ENCODE measurements around the gene ARHGAP15. TPM values are rescaled to one million over a fixed set of nuclear protein-coding genes. Genes with fewer than 3 reads are reported as not detected.

ARHGAP15 gene
- total RNA-seq, 1 donor from 2014 or later: not detected

- TF ChIP-seq CTCF (conservative IDR thresholded peaks at IDR 0.05; ENCODE audit: low read depth, low read length): no peak
- no peak for DNase-seq (ENCODE audit: low read depth)
- H3K4me3 ChIP-seq (ENCODE audit: low read depth, low read length): no peak overlapping the region
Measured at GRCh38 chr2:143745060-143745459, 615.8 kb downstream of the ARHGAP15 start.

DNA sequence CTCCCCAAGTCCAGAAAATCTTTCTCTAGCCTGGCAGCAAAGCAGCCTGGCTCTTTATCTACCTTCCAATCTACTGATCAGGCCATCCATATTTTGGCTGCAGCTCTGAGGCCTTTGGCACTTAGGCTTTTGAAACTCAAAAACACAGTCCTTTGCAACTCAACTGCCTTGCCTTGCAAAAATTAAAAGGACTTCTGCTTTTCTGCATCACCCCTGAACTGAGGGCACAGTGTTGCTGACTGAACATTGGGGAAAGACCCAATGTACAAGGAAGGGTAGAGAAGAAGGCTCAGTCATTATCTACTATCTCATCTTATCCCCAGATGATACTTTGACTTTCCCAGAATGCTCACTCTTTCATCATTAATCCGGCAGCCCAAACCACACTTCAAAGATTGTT lies 625.5 kb downstream of the ARHGAP15 start:
- no peak overlapping the region for H3K4me3 ChIP-seq (ENCODE audit: low read depth, low read length)
- no peak for DNase-seq (ENCODE audit: low read depth)
- no peak for TF ChIP-seq CTCF (conservative IDR thresholded peaks at IDR 0.05; ENCODE audit: low read depth, low read length)

DNA sequence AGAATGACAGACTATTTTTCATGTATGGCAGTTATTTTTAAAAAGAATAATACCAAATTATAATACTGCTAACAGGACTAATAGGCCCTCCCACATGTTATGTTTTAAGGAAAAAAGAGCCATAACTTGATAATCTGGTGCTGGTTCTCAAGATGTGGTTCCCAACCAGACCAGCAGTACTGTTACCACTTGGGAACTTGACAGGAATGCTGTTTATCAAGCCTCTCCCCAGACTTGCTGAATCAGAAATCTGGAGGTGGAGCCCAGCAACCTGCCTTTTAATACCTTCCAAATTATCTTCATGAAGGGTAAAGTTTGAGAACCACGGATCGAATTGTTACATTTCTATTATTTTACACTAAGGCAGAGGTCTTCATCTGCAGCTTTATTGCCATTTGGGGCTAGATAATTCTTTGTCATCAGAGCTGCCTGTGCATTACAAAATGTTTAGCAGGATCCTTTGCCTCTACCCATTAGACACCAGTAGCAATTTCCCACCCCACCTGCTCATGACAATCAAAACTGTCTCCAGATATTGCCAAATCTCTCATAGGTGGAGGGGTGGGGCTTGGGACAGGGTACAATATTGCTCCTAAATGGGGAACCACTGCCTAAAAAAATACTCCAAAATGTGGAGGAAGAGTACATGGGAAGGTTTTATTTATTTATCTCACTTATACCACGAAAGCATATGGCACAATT lies 629.6 kb downstream of the ARHGAP15 start:
- H3K4me3 ChIP-seq (ENCODE audit: low read depth, low read length): no peak overlapping the region
- no peak for DNase-seq (ENCODE audit: low read depth)
- no peak for TF ChIP-seq CTCF (conservative IDR thresholded peaks at IDR 0.05; ENCODE audit: low read depth, low read length)

DNA sequence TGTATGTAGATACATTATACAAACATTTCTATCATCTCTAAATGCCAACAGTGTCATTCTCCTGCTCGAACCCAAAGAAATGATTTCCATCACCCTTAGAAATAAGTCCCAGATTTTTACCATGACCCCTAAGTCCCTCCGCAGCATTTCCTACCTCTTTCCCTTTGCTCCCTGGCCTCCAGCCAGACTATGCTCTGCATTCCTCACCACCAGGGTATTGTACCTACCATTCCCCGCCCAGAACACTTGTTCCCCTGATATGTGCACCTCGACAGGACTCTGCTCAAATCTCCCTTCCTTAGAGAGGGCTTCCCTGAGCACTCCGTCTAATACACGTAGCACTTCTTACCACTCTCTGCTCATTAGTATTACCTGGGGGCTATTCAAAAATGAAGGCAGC lies 630.2 kb downstream of the ARHGAP15 start:
- DNase-seq (ENCODE audit: low read depth): no peak
- no peak for TF ChIP-seq CTCF (conservative IDR thresholded peaks at IDR 0.05; ENCODE audit: low read depth, low read length)
- no peak overlapping the region for H3K4me3 ChIP-seq (ENCODE audit: low read depth, low read length)

DNA sequence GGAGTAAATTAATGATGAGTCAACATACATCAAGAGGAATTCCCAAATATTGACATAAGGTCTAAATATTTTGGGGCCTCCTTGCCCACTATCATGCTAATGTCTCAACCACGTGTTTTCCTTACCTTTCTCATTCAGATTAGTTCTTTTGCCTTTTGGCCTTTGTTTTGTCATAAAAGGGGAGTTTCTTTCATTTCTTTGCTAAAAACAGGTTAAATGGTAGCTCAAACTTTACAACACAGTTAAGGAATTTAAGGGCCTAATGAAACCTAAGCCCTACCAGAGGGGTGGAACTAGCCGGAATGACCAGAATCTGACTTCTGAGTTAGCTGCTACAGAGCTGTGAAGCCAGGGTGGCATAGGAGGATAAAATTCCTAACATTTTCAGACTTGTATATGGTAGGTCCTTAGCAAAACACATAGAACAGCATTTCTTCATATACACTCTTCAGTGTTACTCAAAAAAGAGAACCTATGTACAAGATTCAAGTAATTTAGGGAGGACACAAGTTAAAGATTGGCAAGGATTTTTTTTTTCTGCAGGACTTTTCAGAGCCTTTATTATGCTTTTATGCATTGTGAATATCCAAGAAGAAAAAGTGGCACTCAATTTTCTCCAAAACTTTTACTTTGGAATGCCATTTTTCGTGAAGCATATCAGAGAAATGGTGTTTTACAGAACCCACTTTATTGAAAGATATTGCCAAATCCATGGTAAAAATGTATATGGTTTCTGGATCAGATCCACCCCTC lies 633.1 kb downstream of the ARHGAP15 start:
- no peak for DNase-seq (ENCODE audit: low read depth)
- no peak for TF ChIP-seq CTCF (conservative IDR thresholded peaks at IDR 0.05; ENCODE audit: low read depth, low read length)
- no peak overlapping the region for H3K4me3 ChIP-seq (ENCODE audit: low read depth, low read length)

DNA sequence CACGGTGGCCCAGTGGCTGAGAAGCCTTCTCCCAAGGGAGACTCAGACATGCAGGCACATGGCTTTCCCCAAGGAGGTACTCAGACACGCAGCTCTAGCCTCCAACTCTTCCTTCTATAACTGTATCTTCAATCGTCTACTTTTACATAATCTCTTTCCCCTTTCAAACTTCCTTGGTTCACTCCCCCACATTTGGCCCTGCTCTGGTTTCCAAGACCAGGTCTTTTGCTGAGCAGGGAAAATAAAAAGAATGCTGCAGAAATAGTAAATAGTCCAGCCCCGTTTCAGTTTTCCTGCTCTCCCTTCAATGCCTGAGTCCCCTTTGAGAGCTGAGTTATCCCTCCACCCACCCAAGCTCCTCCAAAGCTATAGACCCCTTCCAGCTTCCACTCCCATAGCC lies 635.0 kb downstream of the ARHGAP15 start:
- DNase-seq (ENCODE audit: low read depth): no peak
- no peak for TF ChIP-seq CTCF (conservative IDR thresholded peaks at IDR 0.05; ENCODE audit: low read depth, low read length)
- no peak overlapping the region for H3K4me3 ChIP-seq (ENCODE audit: low read depth, low read length)
